Breast epithelium (tissue), 4 donors: ENCODE results near the gene ANGEL1. TPM values are rescaled to one million over a fixed set of nuclear protein-coding genes. Genes with fewer than 3 reads are reported as not detected.

ENCODE experiments used
- DNase-seq, 2 donors: peaks; one replicate each; pipeline ENCODE4 v3.0.0-alpha.2; 2019; ENCODE audit warnings: low spot score in 2 of 2
- H3K27ac ChIP-seq, 2 donors: fragments of 200-600 bp; sonication (generic) in 1 of 2; one replicate each; pipeline ENCODE4 v1.5.1; 2016 to 2019; ENCODE audit warnings: mild to moderate bottlenecking in 1 of 2
- H3K27me3 ChIP-seq, 2 donors: fragments of 200-600 bp; sonication (generic) in 1 of 2; one replicate each; pipeline versions ENCODE4 v1.5.1 to v1.6.0; 2017 to 2019; ENCODE audit warnings: control low read depth in 1 of 2, mild to moderate bottlenecking in 1 of 2
- H3K36me3 ChIP-seq: fragments of 200-600 bp; one replicate; pipeline ENCODE4 v1.5.1; 2019
- H3K4me1 ChIP-seq, 2 donors: fragments of 200-600 bp; sonication (generic); one replicate each; pipeline ENCODE4 v1.5.1; 2016 to 2019; ENCODE audit warnings: control low read depth in 1 of 2
- H3K4me3 ChIP-seq, 3 donors: fragments of 200-600 bp; sonication (generic); 1 replicate in 2 of 3; 2 replicates in 1 of 3; pipeline ENCODE4 v1.5.1; 2016 to 2019; ENCODE audit warnings: mild to moderate bottlenecking in 3 of 3, moderate library complexity in 2 of 3
- H3K9me3 ChIP-seq, 2 donors: fragments of 200-600 bp; sonication (generic) in 1 of 2; one replicate each; pipeline ENCODE4 v1.5.1; 2016 to 2019; ENCODE audit warnings: control low read depth in 1 of 2
- CTCF ChIP-seq, 3 donors: fragments of 450-650 bp; IDR thresholded peaks; one replicate each; pipeline ENCODE4 v1.5.1; 2016 to 2017; ENCODE audit warnings: antibody characterized with exemption in 3 of 3, mild to moderate bottlenecking in 3 of 3, moderate library complexity in 3 of 3
- POLR2A ChIP-seq: fragments of 450-650 bp; IDR thresholded peaks from one replicate; pipeline ENCODE4 v1.6.1; 2016; ENCODE audit warnings: antibody characterized with exemption, mild to moderate bottlenecking, moderate library complexity
- POLR2AphosphoS5 ChIP-seq, 3 donors: sonication (generic); formaldehyde crosslinking; IDR thresholded peaks; one replicate each; pipeline ENCODE4 v1.6.1; 2017; ENCODE audit warnings: antibody characterized with exemption in 3 of 3
- intact Hi-C: fragments of 100-400 bp; cut with DNase I; formaldehyde crosslinking; loops from one replicate; pipeline ENCODE4 v1.15.1; 2023; ENCODE audit warnings: low total_unique reads
- total RNA-seq, 3 donors: library from RNA; depleted of rRNA; stranded (reverse); fragments of >200 nt; gene quantifications; one replicate each; pipeline ENCODE4 v1.1.0, GENCODE V29; 2016

ANGEL1 gene
- total RNA-seq, 3 donors from 2014 or later = 18.6 to 30.5 (median 24.7) TPM

- no peak overlapping the region for H3K27ac ChIP-seq
- H3K27me3 ChIP-seq = no peaks in the 10 kb centered on the region
- TF ChIP-seq POLR2AphosphoS5 (IDR thresholded peaks at IDR 0.05) (no peak), POLR2A (no peak), CTCF (IDR thresholded peaks at IDR 0.05) (no peak)
- no peak overlapping the region for H3K4me3 ChIP-seq
- intact Hi-C loops = no loop called here
- no peaks in the 10 kb centered on the region for H3K9me3 ChIP-seq
- DNase-seq = peak in 1 of 2 donors; percentile 11
- H3K36me3 ChIP-seq = no peaks in the 10 kb centered on the region
- H3K4me1 ChIP-seq = no peaks in the 10 kb centered on the region
Measured at GRCh38 chr14:76753541-76754198, 59.0 kb downstream of the ANGEL1 start.

- intact Hi-C loops = no loop called here
- H3K27ac ChIP-seq = no peak overlapping the region
- H3K4me3 ChIP-seq = no peak overlapping the region
- DNase-seq = no peak
- no peaks in the 10 kb centered on the region for H3K36me3 ChIP-seq
- TF ChIP-seq CTCF (IDR thresholded peaks at IDR 0.05) (no peak), POLR2AphosphoS5 (IDR thresholded peaks at IDR 0.05) (no peak), POLR2A (no peak)
- no peaks in the 10 kb centered on the region for H3K9me3 ChIP-seq
- H3K27me3 ChIP-seq = no peaks in the 10 kb centered on the region
- H3K4me1 ChIP-seq = no peaks in the 10 kb centered on the region
Measured at GRCh38 chr14:76752744-76753143, 59.9 kb downstream of the ANGEL1 start.

GRCh38 chr14:76742966-76743365, 69.7 kb downstream of the ANGEL1 start:
- no peak overlapping the region for H3K4me3 ChIP-seq
- no peak overlapping the region for H3K27ac ChIP-seq
- intact Hi-C loops = no loop called here
- no peak for DNase-seq
- TF ChIP-seq POLR2A (no peak), CTCF (IDR thresholded peaks at IDR 0.05) (no peak), POLR2AphosphoS5 (IDR thresholded peaks at IDR 0.05) (no peak)
- peaks cover 10 to 12% of the 10 kb centered on the region in 2 donors for H3K9me3 ChIP-seq
- H3K27me3 ChIP-seq = no peaks in the 10 kb centered on the region
- no peaks in the 10 kb centered on the region for H3K36me3 ChIP-seq
- no peaks in the 10 kb centered on the region for H3K4me1 ChIP-seq

GRCh38 chr14:76742185-76742584, 70.5 kb downstream of the ANGEL1 start:
- H3K36me3 ChIP-seq = no peaks in the 10 kb centered on the region
- no peak for DNase-seq
- no peak for TF ChIP-seq POLR2AphosphoS5 (IDR thresholded peaks at IDR 0.05)
- no peak for TF ChIP-seq POLR2A
- no peak for TF ChIP-seq CTCF (IDR thresholded peaks at IDR 0.05)
- intact Hi-C loops = no loop called here
- no peaks in the 10 kb centered on the region for H3K4me1 ChIP-seq
- no peak overlapping the region for H3K4me3 ChIP-seq
- no peaks in the 10 kb centered on the region for H3K27me3 ChIP-seq
- no peak overlapping the region for H3K27ac ChIP-seq
- H3K9me3 ChIP-seq = peaks cover 12 to 16% of the 10 kb centered on the region in 2 donors

- TF ChIP-seq POLR2A (no peak), POLR2AphosphoS5 (IDR thresholded peaks at IDR 0.05) (no peak), CTCF (IDR thresholded peaks at IDR 0.05) (no peak)
- H3K4me1 ChIP-seq = no peaks in the 10 kb centered on the region
- intact Hi-C loops = no loop called here
- DNase-seq = no peak
- peaks cover 12 to 18% of the 10 kb centered on the region in 2 donors for H3K9me3 ChIP-seq
- H3K4me3 ChIP-seq = no peak overlapping the region
- H3K36me3 ChIP-seq = no peaks in the 10 kb centered on the region
- no peak overlapping the region for H3K27ac ChIP-seq
- no peaks in the 10 kb centered on the region for H3K27me3 ChIP-seq
Measured at GRCh38 chr14:76741074-76741473, 71.6 kb downstream of the ANGEL1 start.

Other genes with a start within 250 kb of the ANGEL1 start
- gene VASH1, start 51.4 kb downstream of the ANGEL1 start, total RNA-seq = 1 to 10 TPM; 5.6 to 7.8 (median 5.8) TPM
- not detected for gene LRRC74A, start 13.5 kb upstream of the ANGEL1 start, total RNA-seq
- gene IRF2BPL, start 215.8 kb upstream of the ANGEL1 start, total RNA-seq = 10 to 100 TPM; 39.5 to 76.5 (median 47.2) TPM